CD4-positive, alpha-beta T cell treated with Interleukin-10 for 1 hour (primary cell): ENCODE data around the gene BCL7C.
"Not testable (repeated sequence)": the region's sequence is repeated elsewhere in the genome, so short reads cannot be mapped to it uniquely, and the experiment has no call there.

Source experiments
- DNase-seq: peaks from one replicate; pipeline ENCODE4 v3.0.0-alpha.2; 2020

BCL7C gene

GRCh38 chr16:30893744-30894539 is at the start of gene BCL7C:
BCL7C (minus strand) TSS chr16:30894077; CDS start chr16:30893944, 133 bp downstream.
- DNase-seq, result peak; percentile 88

DNA sequence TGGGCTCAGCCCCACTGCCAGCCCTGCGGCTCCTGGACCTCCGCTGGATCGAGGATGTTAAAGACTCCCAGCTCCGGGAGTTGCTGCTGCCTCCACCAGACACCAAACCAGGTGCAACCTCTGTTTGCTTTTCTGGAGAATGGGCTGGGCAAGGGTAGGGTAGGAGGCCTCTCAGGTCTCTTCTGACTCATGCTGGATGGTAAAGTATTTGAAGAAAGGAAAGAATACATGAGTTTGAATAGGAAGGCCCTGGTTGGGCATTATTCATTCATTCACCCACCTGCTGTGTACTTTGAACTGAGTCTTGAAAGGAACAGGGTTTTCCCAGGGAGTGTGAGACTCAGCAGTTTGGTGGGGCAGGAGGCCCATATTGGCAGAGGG is 48.5 kb upstream of the BCL7C start:
- no peak for DNase-seq

DNA sequence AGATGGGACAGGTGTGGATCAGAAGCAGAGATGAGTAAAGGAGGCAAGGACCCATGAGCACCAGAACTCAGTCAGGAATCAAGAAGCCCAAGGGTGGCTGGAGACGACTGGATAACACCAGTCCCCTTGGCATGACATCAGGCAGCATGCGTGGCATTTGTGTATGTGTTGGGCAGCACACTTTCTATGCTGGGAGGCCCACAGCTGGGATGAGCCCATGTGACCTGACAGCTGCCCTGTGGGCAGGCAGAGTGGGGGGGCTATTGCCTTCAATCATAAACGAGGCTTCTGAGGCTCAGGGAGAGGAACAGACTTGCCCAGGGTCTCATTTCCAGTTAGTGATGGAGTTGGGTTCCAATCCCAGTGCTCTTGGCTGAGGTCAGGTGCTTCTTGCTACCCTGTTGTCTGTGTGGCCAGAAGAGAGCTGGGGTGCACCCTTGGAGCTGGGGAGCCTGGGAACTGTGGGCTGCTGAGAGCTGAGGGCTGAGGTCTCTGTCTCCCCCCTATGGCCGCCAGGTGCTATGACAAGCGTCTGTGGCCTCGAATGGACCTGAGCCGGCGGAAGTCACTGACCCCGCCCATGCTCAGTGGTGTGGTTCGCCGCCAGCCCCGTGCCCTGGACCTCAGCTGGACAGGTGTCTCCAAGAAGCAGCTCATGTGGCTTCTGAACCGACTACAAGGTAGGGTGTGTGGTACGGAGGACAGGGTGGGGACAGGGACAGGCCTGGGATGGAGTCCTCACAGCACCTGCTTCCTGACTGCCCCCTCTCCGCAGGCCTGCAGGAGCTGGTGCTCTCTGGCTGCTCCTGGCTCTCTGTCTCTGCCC is 47.9 kb upstream of the BCL7C start:
- DNase-seq, result peak; percentile 73

DNA sequence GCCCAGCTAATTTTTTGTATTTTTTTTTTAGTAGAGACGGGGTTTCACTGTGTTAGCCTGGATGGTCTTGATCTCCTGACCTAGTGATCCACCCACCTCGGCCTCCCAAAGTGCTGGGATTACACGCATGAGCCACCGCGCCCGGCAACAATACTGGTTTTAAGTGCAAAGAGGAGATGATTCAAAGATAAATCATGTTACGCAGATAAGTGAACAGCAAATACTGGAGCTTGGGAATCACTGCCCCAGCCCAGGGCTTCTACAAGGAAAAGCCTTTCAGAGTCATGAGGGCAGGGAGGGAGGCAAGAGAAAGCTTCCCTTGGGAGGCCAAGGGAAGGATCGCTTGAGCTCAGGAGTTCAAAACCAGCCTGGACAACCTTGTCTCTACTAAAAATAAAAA is 45.7 kb upstream of the BCL7C start:
- not testable (repeated sequence) for DNase-seq

DNA sequence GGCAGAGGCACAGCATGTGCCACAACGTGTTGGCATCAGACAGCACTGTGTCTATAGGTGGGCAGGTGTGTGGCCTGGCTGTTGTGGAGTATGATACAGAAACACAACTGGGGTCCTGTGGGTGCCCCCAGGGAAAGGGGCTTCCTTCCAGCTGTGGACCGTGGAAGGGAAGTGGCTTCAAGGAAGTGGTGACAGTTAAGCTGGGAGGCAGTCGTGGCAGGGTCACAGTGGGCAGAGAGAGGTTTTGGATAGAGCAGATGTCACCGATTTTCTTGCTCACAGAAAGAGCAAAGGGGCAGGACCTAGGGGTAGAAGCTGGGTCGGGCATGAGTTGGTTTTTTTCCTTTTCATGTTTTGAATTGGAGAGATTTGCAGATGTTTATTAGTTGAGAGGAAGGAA is 43.8 kb upstream of the BCL7C start:
- DNase-seq, result no peak

- peak; percentile 40 for DNase-seq
These were observed 41.1 kb upstream of the BCL7C start for GRCh38 chr16:30934827-30935557.

DNA sequence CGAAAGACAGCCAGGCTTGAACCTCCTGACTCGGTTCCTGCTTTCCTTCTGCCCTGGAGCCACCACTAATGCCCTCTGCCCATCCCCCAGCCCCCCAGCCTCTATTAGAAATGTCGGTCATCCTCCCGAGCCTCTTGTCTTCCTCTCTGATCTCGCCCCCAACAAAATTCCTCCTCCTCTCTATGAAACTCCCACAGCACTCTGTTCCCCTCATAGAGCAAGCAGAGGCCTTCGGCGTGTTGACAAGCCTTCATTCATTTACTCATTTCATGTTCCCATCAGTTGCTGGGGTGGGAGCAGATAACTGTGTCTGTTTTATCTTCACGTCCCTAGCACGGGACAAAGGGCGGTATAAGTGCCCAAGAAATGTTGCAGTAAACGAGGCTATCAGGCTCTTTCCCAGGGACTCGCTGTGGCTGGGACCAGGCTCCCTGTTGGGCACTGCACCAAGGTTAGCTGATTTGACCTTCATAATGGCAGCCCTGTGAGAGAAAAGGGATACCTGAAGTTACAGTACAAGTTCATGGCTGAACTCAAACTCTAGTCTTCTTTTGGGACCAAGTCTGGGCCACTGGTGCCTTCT is 37.3 kb upstream of the BCL7C start:
- no peak for DNase-seq

GRCh38 chr16:30930160-30930571 is 36.3 kb upstream of the BCL7C start:
- no peak for DNase-seq

- no peak for DNase-seq
These were observed 35.3 kb upstream of the BCL7C start for GRCh38 chr16:30929167-30929566.

DNA sequence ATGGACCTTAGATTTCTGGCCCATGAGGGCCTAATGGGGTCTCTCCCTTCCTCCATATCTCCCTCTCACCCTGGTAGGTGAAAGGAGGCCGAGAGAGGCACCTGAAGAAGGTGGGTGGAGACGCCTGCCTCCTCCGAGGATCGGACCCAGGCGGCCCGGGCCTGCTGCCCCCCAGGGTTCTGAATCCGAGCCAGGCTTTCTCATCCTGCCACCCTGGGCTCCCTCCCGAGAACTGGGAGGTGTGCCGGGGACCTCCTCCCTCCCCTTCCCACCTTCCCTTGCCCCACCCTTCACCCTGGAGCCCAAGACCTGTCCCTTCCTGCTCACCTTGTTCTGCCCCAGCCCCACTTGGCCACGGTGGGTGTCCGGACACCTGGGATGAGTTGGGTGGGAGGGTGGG is 34.5 kb upstream of the BCL7C start:
- no peak for DNase-seq

GRCh38 chr16:30927789-30928378 is 34.0 kb upstream of the BCL7C start:
- peak; percentile 59 for DNase-seq

DNA sequence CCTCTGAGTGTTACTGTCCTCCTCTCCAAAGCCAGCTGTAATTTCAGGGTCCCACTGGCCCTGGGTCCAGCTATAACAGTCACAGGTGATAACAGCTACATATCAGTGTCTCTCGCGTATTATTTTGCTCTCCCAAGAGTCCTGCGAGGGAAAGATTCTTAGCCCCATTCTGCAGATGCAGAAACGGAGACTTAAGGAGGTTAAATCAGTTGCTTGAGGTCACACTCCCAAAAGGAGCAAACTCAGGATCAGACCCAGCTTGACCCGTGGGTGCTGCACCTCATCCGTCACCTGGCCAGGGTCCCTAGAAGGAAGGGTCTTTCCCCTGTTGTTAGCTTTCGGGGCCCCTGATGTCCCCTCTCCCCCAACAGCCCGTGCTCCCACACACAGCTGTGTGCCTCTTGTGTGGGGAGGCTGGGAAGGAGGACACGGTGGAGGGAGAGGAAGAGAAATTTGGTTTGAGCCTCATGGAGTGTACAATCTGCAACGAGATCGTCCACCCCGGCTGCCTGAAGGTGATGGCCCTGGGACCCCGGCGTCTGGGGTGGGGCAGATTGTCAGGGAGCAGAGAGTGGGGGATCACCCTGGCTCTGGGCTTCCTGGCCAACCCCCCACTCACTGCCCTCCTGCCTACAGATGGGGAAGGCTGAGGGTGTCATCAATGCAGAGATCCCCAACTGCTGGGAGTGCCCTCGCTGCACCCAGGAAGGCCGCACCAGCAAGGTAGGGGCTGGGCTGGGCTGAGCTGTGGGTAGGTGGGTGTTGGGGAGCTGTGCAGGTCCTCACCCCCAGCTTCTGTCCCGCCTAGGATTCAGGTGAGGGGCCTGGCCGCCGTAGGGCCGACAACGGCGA is 33.3 kb upstream of the BCL7C start:
- DNase-seq, result no peak

DNA sequence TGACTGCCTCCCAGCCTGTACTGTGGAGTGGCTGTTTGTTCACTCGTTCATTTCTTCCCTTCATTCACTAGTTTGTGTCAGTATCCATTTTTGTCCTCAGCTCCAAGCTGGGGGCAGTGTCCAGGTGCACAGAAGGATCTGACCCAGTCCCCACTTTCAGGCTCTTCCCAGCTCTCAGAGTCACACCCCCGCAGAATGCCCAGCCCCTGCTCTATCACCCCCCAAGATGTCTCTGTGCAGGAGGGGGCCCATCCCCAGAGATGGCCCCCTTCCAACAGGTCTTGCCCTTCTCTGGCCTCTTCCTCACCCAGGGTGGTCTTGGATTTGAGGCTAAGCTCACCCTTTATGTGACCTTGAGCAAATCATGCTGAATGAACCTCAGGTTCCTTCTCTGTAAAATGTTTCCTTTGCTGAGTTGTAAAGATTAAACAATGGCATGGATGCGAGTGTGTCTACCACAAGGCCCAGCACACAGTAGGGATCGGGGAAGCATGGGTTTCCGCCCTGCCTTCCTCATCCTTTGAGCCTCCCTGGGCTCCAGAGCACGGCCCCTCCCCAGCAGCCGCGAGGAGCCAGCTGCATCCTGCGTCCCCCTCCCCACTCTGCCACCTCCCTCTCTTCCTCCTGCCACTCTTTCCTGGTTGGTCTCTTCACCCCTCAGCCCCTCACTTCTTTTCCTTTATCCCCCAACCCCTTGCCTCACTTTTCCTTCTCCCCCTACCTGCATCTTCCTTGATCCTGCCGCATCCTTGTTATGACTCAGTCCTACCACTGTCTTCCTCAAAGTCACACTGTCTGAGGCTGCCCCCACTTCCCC is 32.3 kb upstream of the BCL7C start:
- no peak for DNase-seq

DNA sequence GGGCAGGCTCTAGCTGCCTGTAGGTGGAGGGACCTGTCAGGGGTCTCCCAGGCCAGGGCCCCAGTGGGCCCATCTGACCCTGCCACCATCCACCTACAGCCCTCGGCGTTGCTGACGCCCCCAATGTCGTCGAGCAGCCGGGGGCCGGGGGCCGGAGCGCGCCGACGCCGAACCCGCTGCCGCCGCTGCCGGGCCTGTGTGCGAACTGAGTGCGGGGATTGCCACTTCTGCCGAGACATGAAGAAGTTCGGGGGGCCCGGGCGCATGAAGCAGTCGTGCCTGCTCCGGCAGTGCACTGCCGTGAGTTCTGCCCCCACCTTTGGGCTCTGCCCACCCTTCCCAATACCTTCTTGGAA is 31.7 kb upstream of the BCL7C start:
- no peak for DNase-seq

GRCh38 chr16:30924913-30925631 is 31.2 kb upstream of the BCL7C start:
- DNase-seq, result no peak

DNA sequence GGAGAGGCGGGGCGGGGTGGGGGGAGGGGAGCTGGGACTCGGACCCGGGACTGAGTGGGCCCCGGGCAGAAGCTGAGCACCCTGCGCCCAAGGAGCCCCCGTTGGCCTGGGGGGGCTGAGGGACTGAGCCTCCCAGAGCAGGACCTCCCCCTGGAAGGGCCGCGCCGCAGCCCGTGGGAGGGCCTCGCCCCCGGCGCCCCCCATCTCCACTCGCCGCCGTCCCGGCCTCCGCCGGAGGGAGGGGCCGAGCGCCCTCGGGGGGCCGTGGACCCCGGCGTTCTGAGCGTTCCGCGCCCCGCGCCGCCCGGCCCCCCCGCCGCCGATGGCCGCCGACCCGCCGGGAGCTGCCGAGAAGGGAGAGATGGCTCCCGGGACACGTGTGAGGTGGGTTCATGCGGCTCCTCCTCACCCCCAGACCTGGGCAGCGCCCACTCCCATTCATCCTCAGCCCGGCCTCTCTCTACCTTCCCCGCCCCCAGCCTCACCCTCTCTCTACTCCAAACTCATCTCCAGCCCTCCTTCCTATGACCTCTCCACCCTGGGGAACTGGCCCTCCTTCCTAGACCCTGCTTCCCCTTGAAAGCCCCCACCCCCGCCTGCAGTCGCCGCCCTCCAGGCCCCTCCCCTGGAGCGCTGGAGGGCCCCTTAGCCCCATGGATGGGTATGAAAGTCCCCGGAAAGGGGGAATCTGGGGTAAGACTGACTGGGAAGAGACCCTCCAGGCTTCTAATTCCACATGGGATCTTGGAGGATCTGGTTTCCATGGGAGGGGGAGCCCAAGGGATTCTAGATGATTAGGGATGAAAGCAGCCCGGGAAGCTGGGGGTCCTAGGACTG is 30.4 kb upstream of the BCL7C start:
- peak; percentile 3 for DNase-seq

DNA sequence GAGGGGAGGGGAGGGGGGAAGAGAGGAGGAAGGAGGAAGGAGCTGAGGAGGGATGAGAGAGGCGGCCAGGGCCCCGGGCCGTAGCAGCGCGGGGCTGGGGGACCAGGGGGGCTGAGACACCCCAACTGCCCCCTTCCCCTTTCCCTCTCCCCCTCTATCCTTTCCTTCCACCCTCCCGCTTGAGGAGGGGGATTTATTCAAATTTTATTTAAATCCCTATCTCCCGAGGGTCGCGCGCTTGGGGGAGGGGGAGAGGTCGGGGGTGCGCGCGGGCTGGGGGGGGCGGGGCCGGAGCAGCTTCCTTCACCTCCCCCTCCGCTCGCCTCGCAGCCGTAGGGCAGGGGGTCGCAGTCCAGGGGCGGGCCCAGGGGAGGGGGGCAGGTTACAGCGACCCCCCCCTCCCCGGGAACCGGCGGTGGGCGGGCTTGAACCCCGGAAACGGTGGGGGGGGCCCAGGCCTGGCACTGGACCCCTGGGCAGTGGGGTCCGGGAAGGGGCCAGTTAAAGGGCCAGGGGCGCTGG is 29.7 kb upstream of the BCL7C start, which contains the start of gene FBXL19:
TSS of gene FBXL19 (plus strand) at position 19 of the 522 bp plus-strand sequence. CDS start 2,183 bp downstream, outside the sequence.
- no peak for DNase-seq

DNA sequence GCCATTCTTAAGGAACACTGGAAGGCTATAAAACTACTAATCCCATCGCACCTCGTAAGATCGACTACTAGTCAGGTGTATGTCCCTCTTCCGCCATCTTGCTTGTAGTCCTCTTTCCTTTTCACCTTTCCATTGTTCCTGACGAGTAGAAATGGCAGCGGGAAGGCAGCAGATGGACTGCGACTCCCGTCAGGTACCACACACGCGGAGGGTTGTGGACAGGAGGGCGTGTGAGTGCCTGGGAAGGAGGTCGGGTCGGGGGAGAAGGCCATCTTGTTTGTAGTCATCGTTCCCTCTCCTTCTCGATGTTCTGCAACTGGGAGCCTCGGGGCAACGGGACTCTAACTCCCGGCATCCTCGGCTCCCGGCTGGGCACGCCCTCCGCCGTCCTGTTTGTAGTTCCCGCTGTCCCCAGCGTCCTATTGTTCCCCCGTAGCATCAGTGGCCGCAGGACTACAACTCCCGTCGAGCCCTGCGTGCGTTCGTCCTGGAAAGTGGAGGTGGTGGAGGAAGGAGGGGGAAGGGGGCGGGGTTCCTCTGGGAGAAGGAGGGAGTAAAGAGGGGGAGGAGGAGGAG is 29.2 kb upstream of the BCL7C start:
- peak; percentile 97 for DNase-seq
